ENCODE results near the gene RB1.
A peak's percentile ranks its signal among the peaks of the same experiment; 100 is the strongest.

Gene RB1

GRCh38 chr13:48489666-48490065 is 186.1 kb downstream of the RB1 start:
- TF ChIP-seq, protein P1, sequence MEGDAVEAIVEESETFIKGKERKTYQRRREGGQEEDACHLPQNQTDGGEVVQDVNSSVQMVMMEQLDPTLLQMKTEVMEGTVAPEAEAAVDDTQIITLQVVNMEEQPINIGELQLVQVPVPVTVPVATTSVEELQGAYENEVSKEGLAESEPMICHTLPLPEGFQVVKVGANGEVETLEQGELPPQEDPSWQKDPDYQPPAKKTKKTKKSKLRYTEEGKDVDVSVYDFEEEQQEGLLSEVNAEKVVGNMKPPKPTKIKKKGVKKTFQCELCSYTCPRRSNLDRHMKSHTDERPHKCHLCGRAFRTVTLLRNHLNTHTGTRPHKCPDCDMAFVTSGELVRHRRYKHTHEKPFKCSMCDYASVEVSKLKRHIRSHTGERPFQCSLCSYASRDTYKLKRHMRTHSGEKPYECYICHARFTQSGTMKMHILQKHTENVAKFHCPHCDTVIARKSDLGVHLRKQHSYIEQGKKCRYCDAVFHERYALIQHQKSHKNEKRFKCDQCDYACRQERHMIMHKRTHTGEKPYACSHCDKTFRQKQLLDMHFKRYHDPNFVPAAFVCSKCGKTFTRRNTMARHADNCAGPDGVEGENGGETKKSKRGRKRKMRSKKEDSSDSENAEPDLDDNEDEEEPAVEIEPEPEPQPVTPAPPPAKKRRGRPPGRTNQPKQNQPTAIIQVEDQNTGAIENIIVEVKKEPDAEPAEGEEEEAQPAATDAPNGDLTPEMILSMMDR (IDR thresholded peaks at IDR 0.05; ENCODE audit: control extremely low read depth, extremely low read depth, low read depth, missing control alignments) = no peak
- ChIA-PET POLR2A (no interaction called here), CTCF (interaction anchor here (1.1 kb wide), 1 partner anchor 10 kb away, joined by 3 read pairs; no protein-coding TSS in a partner anchor)
- DNase-seq (ENCODE audit: extremely low spot score) = no peak

DNA sequence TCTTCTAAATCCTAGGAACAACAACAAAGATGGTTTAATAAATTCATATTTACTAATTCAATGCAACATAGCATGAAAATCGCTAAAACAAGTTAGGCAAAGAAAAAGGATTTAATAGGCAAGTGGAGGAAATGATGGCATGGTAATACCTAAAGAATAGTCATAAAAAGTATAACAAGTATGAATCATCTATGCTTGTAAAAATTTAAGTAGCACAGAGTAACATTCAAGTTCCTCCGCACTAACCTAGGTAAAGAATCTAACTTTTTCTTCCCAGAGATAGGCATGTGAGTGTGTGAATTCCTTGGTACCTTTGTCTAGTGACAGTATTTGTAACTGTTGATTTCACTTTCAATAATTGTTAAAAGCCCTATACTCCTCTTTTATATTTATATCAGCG is 186.7 kb downstream of the RB1 start:
- TF ChIP-seq, protein P1 (IDR thresholded peaks at IDR 0.05; ENCODE audit: control extremely low read depth, extremely low read depth, low read depth, missing control alignments) = no peak
- POLR2A ChIA-PET = no interaction called here
- DNase-seq (ENCODE audit: extremely low spot score) = no peak
- CTCF ChIA-PET = interaction anchor here (1.1 kb wide), 1 partner anchor 11 kb away, joined by 3 read pairs; no protein-coding TSS in a partner anchor

DNA sequence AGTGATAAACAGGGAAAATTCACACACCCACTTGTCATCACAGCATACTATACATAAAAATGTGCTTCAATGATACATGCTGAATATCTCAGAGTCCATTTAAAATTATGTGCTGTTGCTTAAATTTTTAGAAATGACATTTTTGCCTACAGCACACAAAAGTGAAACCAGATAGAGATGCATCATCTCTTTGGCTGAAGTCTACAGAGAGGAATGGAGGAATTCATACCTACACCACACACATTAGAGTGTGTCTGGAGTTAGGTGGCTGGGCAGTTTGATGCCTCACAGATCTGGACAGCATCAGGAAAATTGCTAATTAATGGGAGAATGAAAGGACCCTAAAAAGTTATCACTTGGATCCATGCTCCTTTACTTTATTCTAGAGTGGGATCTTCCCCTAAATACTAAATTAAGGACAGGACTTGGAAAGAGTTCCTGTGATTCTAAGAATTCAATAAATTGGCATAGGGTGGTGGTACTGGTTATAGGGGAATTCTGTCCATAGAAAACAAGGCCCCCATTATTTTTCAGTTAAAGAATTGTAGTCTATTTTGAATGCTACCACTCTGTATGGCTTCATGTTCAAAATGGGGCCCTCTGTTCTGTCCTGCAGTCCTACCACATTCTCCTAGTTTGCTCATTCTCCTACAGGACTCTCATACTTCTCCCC is 188.0 kb downstream of the RB1 start:
- no peak for DNase-seq (ENCODE audit: extremely low spot score)
- POLR2A ChIA-PET = no interaction called here
- CTCF ChIA-PET = interaction anchor here (1.0 to 1.1 kb wide), 2 partner anchors 13 to 79 kb away, joined by 3 read pairs; no protein-coding TSS in a partner anchor
- TF ChIP-seq, protein P1 (IDR thresholded peaks at IDR 0.05; ENCODE audit: control extremely low read depth, extremely low read depth, low read depth, missing control alignments) = no peak

DNA sequence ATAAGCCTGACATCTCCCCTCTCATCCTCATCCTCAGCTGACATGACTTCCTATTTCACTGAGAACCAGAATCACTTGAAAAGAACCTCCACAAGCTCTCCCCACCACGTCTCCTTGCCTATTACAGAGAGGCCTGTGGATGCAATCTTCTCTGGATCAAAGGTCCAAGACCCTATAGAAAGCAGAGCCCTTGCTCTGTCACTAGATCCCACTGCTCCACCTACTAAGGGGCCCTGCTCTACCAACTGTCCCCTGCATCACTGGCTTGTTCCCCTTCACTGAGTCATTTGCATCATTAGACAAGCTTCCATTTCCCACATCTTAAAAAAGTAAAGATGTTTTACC is 188.5 kb downstream of the RB1 start:
- DNase-seq (ENCODE audit: extremely low spot score) = no peak
- ChIA-PET CTCF (interaction anchor here (1.0 to 1.1 kb wide), 3 partner anchors 13 to 88 kb away, joined by 3 read pairs; no protein-coding TSS in a partner anchor), POLR2A (no interaction called here)
- TF ChIP-seq, protein P1 (IDR thresholded peaks at IDR 0.05; ENCODE audit: control extremely low read depth, extremely low read depth, low read depth, missing control alignments) = no peak

GRCh38 chr13:48492470-48493065 is 189.0 kb downstream of the RB1 start:
- TF ChIP-seq, protein P1 (IDR thresholded peaks at IDR 0.05; ENCODE audit: control extremely low read depth, extremely low read depth, low read depth, missing control alignments) = no peak
- ChIA-PET CTCF (interaction anchor here (1.0 to 1.1 kb wide), 3 partner anchors 12 to 88 kb away, joined by 3 read pairs; no protein-coding TSS in a partner anchor), POLR2A (no interaction called here)
- DNase-seq (ENCODE audit: extremely low spot score) = peak; percentile 68

DNA sequence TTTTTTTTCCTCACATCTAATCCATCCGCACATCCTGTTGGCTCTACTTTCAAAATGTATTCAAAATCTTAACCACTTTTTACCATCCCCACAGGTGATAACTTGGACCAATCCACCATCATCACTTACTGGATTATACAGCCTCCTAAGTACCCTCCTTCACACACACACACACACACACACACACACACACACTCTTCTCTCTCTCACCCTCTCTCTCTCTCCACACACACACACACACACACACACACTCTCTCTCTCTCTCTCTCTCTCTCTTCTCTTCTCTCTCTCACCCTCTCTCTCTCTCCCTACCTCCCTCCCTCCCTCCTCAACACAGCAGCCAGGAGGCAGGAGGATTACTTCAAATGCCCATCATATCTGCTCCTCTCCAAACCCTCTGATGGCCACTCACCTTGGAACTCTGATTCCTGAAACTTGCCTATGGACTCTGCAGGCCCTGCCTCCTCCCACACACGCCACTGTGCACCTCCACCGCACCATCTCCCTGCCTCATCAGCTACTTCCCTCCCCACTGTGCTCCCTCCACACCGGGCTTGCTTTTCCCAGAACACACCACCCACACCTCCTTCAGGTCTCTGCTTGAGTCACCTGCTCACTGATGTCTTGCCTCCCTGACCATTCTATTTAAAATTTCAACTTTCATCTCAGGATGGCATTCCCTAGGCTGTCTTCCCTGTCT is 189.7 kb downstream of the RB1 start:
- ChIA-PET CTCF (interaction anchor here (1.1 to 1.8 kb wide), 2 partner anchors 12 to 87 kb away, joined by 3 to 4 read pairs; no protein-coding TSS in a partner anchor), POLR2A (no interaction called here)
- DNase-seq (ENCODE audit: extremely low spot score) = no peak
- TF ChIP-seq, protein P1 (IDR thresholded peaks at IDR 0.05; ENCODE audit: control extremely low read depth, extremely low read depth, low read depth, missing control alignments) = no peak
